Endodermal cell (in vitro differentiated cells): Measurements from ENCODE around the gene NOX3. TPM values are rescaled to one million over a fixed set of nuclear protein-coding genes. Genes with fewer than 3 reads are reported as not detected.

Experiments
- DNase-seq: peaks from one replicate; pipeline ENCODE4 v3.0.0-alpha.2; 2017
- H3K27ac ChIP-seq: 2 replicates; pipeline ENCODE4 v1.5.1; 2013; ENCODE audit warnings: mild to moderate bottlenecking, low read depth, low read length, moderate library complexity
- H3K27me3 ChIP-seq: 2 replicates; pipeline ENCODE4 v1.6.1; 2013; ENCODE audit warnings: mild to moderate bottlenecking, low read length, moderate library complexity; ENCODE audit not compliant: insufficient read depth, control insufficient read depth, poor library complexity, severe bottlenecking
- H3K36me3 ChIP-seq: 2 replicates; pipeline ENCODE4 v1.7.0; 2013; ENCODE audit warnings: mild to moderate bottlenecking, low read length, moderate library complexity; ENCODE audit not compliant: control insufficient read depth, insufficient read depth
- H3K4me1 ChIP-seq: one replicate; pipeline ENCODE4 v1.7.0; 2013; ENCODE audit warnings: low read length; ENCODE audit not compliant: control insufficient read depth, insufficient read depth
- H3K4me3 ChIP-seq: 2 replicates; pipeline ENCODE4 v1.5.1; 2013; ENCODE audit warnings: mild to moderate bottlenecking, low read length, moderate library complexity
- H3K9ac ChIP-seq: 2 replicates; pipeline ENCODE4 v1.6.1; 2013; ENCODE audit warnings: mild to moderate bottlenecking, low read length, moderate library complexity; ENCODE audit not compliant: poor library complexity, severe bottlenecking; ENCODE audit errors: extremely low read depth
- H3K9me3 ChIP-seq: 2 replicates; pipeline ENCODE4 v1.6.1; 2013; ENCODE audit warnings: mild to moderate bottlenecking, low read length, moderate library complexity; ENCODE audit not compliant: control insufficient read depth
- H3K27ac Mint-ChIP-seq: 2 replicates; pipeline ENCODE4 v1.8.0; 2020; ENCODE audit warnings: mixed read lengths
- H3K27me3 Mint-ChIP-seq: 2 replicates; pipeline ENCODE4 v1.8.0; 2021; ENCODE audit warnings: mild to moderate bottlenecking, mixed read lengths; ENCODE audit not compliant: insufficient read depth
- H3K36me3 Mint-ChIP-seq: 2 replicates; pipeline ENCODE4 v1.8.0; 2020; ENCODE audit warnings: low read depth, mixed read lengths
- H3K4me1 Mint-ChIP-seq: 2 replicates; pipeline ENCODE4 v1.8.0; 2020; ENCODE audit warnings: mixed read lengths
- H3K4me3 Mint-ChIP-seq: 2 replicates; pipeline ENCODE4 v1.8.0; 2020; ENCODE audit warnings: mild to moderate bottlenecking, moderate library complexity, mixed read lengths
- H3K9me3 Mint-ChIP-seq: 2 replicates; pipeline ENCODE4 v1.8.0; 2020; ENCODE audit warnings: mild to moderate bottlenecking, mixed read lengths
- WGBS, 2 experiments: methylation state at CpG; one replicate each; pipeline versions ENCODE4 v1.1.5 to v1.1.7; 2013; ENCODE audit warnings: missing lambda C conversion rate in 2 of 2, mixed read lengths in 1 of 2; ENCODE audit not compliant: insufficient coverage in 1 of 2, insufficient read length in 1 of 2; 5-methylcytosine and 5-hydroxymethylcytosine counted together
- total RNA-seq, 2 donors: library from RNA; stranded (reverse); fragmentation: NEBNext Ultra II Directional in 1 of 2; extraction: Animal tissue kit (Norgen Biotek cat#: 25700) in 1 of 2; gene quantifications; 2 replicates in 1 of 2; 3 replicates in 1 of 2; pipeline ENCODE4 v1.2.1, GENCODE V29; 2021
- TF ChIP-seq, protein P1 (sequence below): fragments of 200-600 bp; sonication (generic); conservative IDR thresholded peaks from 2 replicates; pipeline ENCODE4 v1.5.0; 2021; ENCODE audit warnings: antibody characterized with exemption, mild to moderate bottlenecking

The NOX3 gene
- total RNA-seq, 2 donors from 2014 or later: not detected

DNA sequence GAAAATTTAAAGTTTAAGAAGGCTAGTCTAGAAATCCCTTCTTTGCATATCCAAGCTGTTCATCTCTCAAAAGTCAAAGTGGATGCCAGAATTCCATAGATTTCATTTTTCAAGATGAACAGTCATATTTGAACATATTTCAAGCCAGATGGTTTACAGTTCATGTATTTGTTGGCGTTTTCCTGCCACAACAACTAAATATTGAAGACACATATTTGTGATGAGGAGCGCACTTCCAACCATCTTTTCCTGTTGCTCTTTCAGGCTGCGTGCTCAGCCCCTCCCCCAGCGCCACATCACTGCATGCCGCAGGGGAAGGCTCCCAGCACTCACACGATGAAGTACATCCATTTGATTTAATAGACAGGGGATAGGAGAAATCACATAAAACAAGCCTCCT lies 5.9 kb upstream of the NOX3 start:
- H3K9me3 ChIP-seq: no peaks in the 10 kb centered on the region
- DNase-seq: no peak
- H3K4me1 ChIP-seq: no peaks in the 10 kb centered on the region
- no peaks in the 10 kb centered on the region for H3K27me3 ChIP-seq
- H3K4me1 Mint-ChIP-seq: no peaks in the 10 kb centered on the region
- no peaks in the 10 kb centered on the region for H3K27me3 Mint-ChIP-seq
- H3K4me3 Mint-ChIP-seq: no peak overlapping the region
- TF ChIP-seq, protein P1, sequence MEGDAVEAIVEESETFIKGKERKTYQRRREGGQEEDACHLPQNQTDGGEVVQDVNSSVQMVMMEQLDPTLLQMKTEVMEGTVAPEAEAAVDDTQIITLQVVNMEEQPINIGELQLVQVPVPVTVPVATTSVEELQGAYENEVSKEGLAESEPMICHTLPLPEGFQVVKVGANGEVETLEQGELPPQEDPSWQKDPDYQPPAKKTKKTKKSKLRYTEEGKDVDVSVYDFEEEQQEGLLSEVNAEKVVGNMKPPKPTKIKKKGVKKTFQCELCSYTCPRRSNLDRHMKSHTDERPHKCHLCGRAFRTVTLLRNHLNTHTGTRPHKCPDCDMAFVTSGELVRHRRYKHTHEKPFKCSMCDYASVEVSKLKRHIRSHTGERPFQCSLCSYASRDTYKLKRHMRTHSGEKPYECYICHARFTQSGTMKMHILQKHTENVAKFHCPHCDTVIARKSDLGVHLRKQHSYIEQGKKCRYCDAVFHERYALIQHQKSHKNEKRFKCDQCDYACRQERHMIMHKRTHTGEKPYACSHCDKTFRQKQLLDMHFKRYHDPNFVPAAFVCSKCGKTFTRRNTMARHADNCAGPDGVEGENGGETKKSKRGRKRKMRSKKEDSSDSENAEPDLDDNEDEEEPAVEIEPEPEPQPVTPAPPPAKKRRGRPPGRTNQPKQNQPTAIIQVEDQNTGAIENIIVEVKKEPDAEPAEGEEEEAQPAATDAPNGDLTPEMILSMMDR: no peak
- H3K36me3 ChIP-seq: no peaks in the 10 kb centered on the region
- no peak overlapping the region for H3K27ac ChIP-seq
- peaks cover 13% of the 10 kb centered on the region for H3K9me3 Mint-ChIP-seq
- H3K27ac Mint-ChIP-seq: no peak overlapping the region
- H3K36me3 Mint-ChIP-seq: no peaks in the 10 kb centered on the region
- no peak overlapping the region for H3K9ac ChIP-seq
- 80 to 82% methylated on average over 2 to 6 of the region's 6 CpGs for WGBS, 2 experiments
- no peak overlapping the region for H3K4me3 ChIP-seq

GRCh38 chr6:155454471-155454870 lies 1.2 kb downstream of the NOX3 start:
- Mint-ChIP-seq H3K4me1 (peaks cover 8% of the 10 kb centered on the region), H3K36me3 (no peaks in the 10 kb centered on the region), H3K27ac (no peak overlapping the region), H3K4me3 (no peak overlapping the region), H3K27me3 (no peaks in the 10 kb centered on the region), H3K9me3 (no peaks in the 10 kb centered on the region)
- WGBS, 2 experiments: 81 to 100% methylated on average over 2 to 4 of the region's 4 CpGs
- no peaks in the 10 kb centered on the region for H3K27me3 ChIP-seq
- H3K4me3 ChIP-seq: no peak overlapping the region
- no peak overlapping the region for H3K9ac ChIP-seq
- H3K9me3 ChIP-seq: no peaks in the 10 kb centered on the region
- no peak for DNase-seq
- H3K36me3 ChIP-seq: no peaks in the 10 kb centered on the region
- no peaks in the 10 kb centered on the region for H3K4me1 ChIP-seq
- TF ChIP-seq, protein P1: no peak
- no peak overlapping the region for H3K27ac ChIP-seq

- no peaks in the 10 kb centered on the region for H3K27me3 ChIP-seq
- DNase-seq: no peak
- no peak overlapping the region for H3K27ac Mint-ChIP-seq
- no peak overlapping the region for H3K4me3 ChIP-seq
- H3K4me1 Mint-ChIP-seq: peaks cover 12% of the 10 kb centered on the region
- TF ChIP-seq, protein P1: no peak
- H3K27ac ChIP-seq: no peak overlapping the region
- no peaks in the 10 kb centered on the region for H3K27me3 Mint-ChIP-seq
- H3K36me3 ChIP-seq: no peaks in the 10 kb centered on the region
- H3K36me3 Mint-ChIP-seq: no peaks in the 10 kb centered on the region
- 80 to 85% methylated on average over 1 of the region's 1 CpG for WGBS, 2 experiments
- no peak overlapping the region for H3K9ac ChIP-seq
- no peaks in the 10 kb centered on the region for H3K9me3 Mint-ChIP-seq
- H3K4me1 ChIP-seq: peaks cover 3% of the 10 kb centered on the region
- no peaks in the 10 kb centered on the region for H3K9me3 ChIP-seq
- H3K4me3 Mint-ChIP-seq: no peak overlapping the region
Observed at GRCh38 chr6:155454008-155454407, 1.6 kb downstream of the NOX3 start.
